HG03469 (cell line): ENCODE measurements around the gene HSDL2.
"Not testable (repeated sequence)": the region's sequence is repeated elsewhere in the genome, so short reads cannot be mapped to it uniquely, and the experiment has no call there.

Experiments
- ATAC-seq: cut with Tn5 transposase; IDR thresholded peaks from one replicate; pipeline ENCODE4 v1.9.1; 2021; ENCODE audit warnings: mild to moderate bottlenecking, moderate library complexity, moderate number of reproducible peaks; ENCODE audit not compliant: unreplicated experiment

The HSDL2 gene

GRCh38 chr9:112393146-112393545 is 13.2 kb downstream of the HSDL2 start:
- ATAC-seq: not testable (repeated sequence)

GRCh38 chr9:112396416-112396815 is 16.5 kb downstream of the HSDL2 start:
- no peak for ATAC-seq

- no peak for ATAC-seq
Measured at GRCh38 chr9:112396872-112397271, 17.0 kb downstream of the HSDL2 start.

- ATAC-seq: no peak
Measured at GRCh38 chr9:112401175-112401815, 21.4 kb downstream of the HSDL2 start.

- no peak for ATAC-seq
Measured at GRCh38 chr9:112403614-112404201, 23.8 kb downstream of the HSDL2 start.

GRCh38 chr9:112404508-112404932 is 24.6 kb downstream of the HSDL2 start:
- no peak for ATAC-seq

GRCh38 chr9:112408275-112408674 is 28.4 kb downstream of the HSDL2 start:
- no peak for ATAC-seq

- no peak for ATAC-seq
Measured at GRCh38 chr9:112408819-112409218, 28.9 kb downstream of the HSDL2 start.

- no peak for ATAC-seq
Measured at GRCh38 chr9:112409758-112410157, 29.9 kb downstream of the HSDL2 start.

- no peak for ATAC-seq
Measured at GRCh38 chr9:112411626-112412027, 31.7 kb downstream of the HSDL2 start.

- not testable (repeated sequence) for ATAC-seq
Measured at GRCh38 chr9:112413728-112414127, 33.8 kb downstream of the HSDL2 start.

- ATAC-seq: no peak
Measured at GRCh38 chr9:112420208-112420607, 40.3 kb downstream of the HSDL2 start.

GRCh38 chr9:112421771-112422222 is 41.9 kb downstream of the HSDL2 start:
- ATAC-seq: no peak

GRCh38 chr9:112422417-112423148 is 42.7 kb downstream of the HSDL2 start:
- no peak for ATAC-seq

- ATAC-seq: no peak
Measured at GRCh38 chr9:112430006-112430522, 50.2 kb downstream of the HSDL2 start.

GRCh38 chr9:112433499-112434392 is 53.8 kb downstream of the HSDL2 start:
- no peak for ATAC-seq

- ATAC-seq: no peak
Measured at GRCh38 chr9:112434487-112434886, 54.6 kb downstream of the HSDL2 start.

- no peak for ATAC-seq
Measured at GRCh38 chr9:112437406-112437805, 57.5 kb downstream of the HSDL2 start.

GRCh38 chr9:112439171-112439570 is 59.3 kb downstream of the HSDL2 start:
- no peak for ATAC-seq

GRCh38 chr9:112439825-112440224 is 59.9 kb downstream of the HSDL2 start:
- no peak for ATAC-seq

- ATAC-seq: no peak
Measured at GRCh38 chr9:112443200-112443599, 63.3 kb downstream of the HSDL2 start.
